Gastroesophageal sphincter (tissue), 3 donors: ENCODE results near the gene GALNT9.

ENCODE experiments used
- CTCF ChIP-seq, 4 experiments: fragments of 200-600 bp in 2 of 4; fragments of 450-650 bp in 2 of 4; sonication (generic) in 1 of 4; IDR thresholded peaks; one replicate each; pipeline ENCODE4 v1.5.1; 2017 to 2019; ENCODE audit warnings: antibody characterized with exemption in 4 of 4, mild to moderate bottlenecking in 2 of 4, moderate library complexity in 2 of 4
- EP300 ChIP-seq: sonication (generic); formaldehyde crosslinking; IDR thresholded peaks from one replicate; pipeline ENCODE4 v1.6.1; 2017; ENCODE audit warnings: antibody characterized with exemption, mild to moderate bottlenecking
- POLR2A ChIP-seq, 2 donors: fragments of 450-650 bp; IDR thresholded peaks; one replicate each; pipeline ENCODE4 v1.6.1; 2017; ENCODE audit warnings: antibody characterized with exemption in 2 of 2, mild to moderate bottlenecking in 2 of 2, moderate library complexity in 1 of 2
- POLR2AphosphoS5 ChIP-seq: sonication (generic); formaldehyde crosslinking; IDR thresholded peaks from one replicate; pipeline ENCODE4 v1.6.1; 2017; ENCODE audit warnings: antibody characterized with exemption

GRCh38 chr12:132359551-132359950 is 30.2 kb upstream of the GALNT9 start:
- no peak for TF ChIP-seq POLR2AphosphoS5
- no peak for TF ChIP-seq CTCF (IDR thresholded peaks at IDR 0.05)
- no peak for TF ChIP-seq POLR2A (IDR thresholded peaks at IDR 0.05)
- no peak for TF ChIP-seq EP300
